Measurements from ENCODE around the gene FXYD3. TPM values are rescaled to one million over a fixed set of nuclear protein-coding genes. Genes with fewer than 3 reads are reported as not detected.

Gene FXYD3
- total and polyA plus RNA-seq, 2 of the 13 experiments (the other 11 are each of a cell fraction or from before 2014, with no cell fraction given): 4.9 TPM; not detected in 1

- no peak for TF ChIP-seq ZBTB40 (IDR thresholded peaks at IDR 0.05)
- TF ChIP-seq ZBTB40 (CRISPR knock-in tag; IDR thresholded peaks at IDR 0.05): peak; percentile 20; the same call in 1 of the 2 replicates
- no peak for TF ChIP-seq ZBTB7A (CRISPR knock-in tag; IDR thresholded peaks at IDR 0.05)
- no peak for TF ChIP-seq JUNB (CRISPR knock-in tag; IDR thresholded peaks at IDR 0.05; ENCODE audit: borderline replicate concordance)
- no peak for TF ChIP-seq ZC3H13 (CRISPR knock-in tag; IDR thresholded peaks at IDR 0.05)
- no peak for TF ChIP-seq ZNF292 (CRISPR knock-in tag; IDR thresholded peaks at IDR 0.05; ENCODE audit: borderline replicate concordance, low read depth)
- TF ChIP-seq CREBL2 (CRISPR knock-in tag; IDR thresholded peaks at IDR 0.05; ENCODE audit: borderline replicate concordance): no peak
- no peak for TF ChIP-seq EZH2 (conservative IDR thresholded peaks at IDR 0.05; ENCODE audit: low read depth, low read length)
- no peak for TF ChIP-seq RORA (CRISPR knock-in tag; IDR thresholded peaks at IDR 0.05)
- no peak for TF ChIP-seq NCOA1 (CRISPR knock-in tag; IDR thresholded peaks at IDR 0.05)
- TF ChIP-seq ZNF143 (CRISPR knock-in tag; IDR thresholded peaks at IDR 0.05): no peak
- TF ChIP-seq ZBTB21 (CRISPR knock-in tag; IDR thresholded peaks at IDR 0.05): peak; percentile 76
- TF ChIP-seq ERF (CRISPR knock-in tag; IDR thresholded peaks at IDR 0.05): no peak
- no peak for TF ChIP-seq MED1 (CRISPR knock-in tag; IDR thresholded peaks at IDR 0.05)
- TF ChIP-seq KMT2A (CRISPR knock-in tag; IDR thresholded peaks at IDR 0.05): no peak
- TF ChIP-seq HES4 (CRISPR knock-in tag; IDR thresholded peaks at IDR 0.05; ENCODE audit: borderline replicate concordance): no peak
- TF ChIP-seq ZNF496 (CRISPR knock-in tag; IDR thresholded peaks at IDR 0.05; ENCODE audit: insufficient replicate concordance): no peak
- no peak for TF ChIP-seq ZNF275 (CRISPR knock-in tag; IDR thresholded peaks at IDR 0.05; ENCODE audit: borderline replicate concordance)
Observed at GRCh38 chr19:35112995-35113688, 2.5 kb upstream of the FXYD3 start (continued).
